NCI-H69 (cell line): Measurements from ENCODE around the gene LHX4.
A peak's percentile ranks its signal among the peaks of the same experiment; 100 is the strongest.

Experiments used
- DNase-seq: peaks from one replicate; lab custom pipeline; 2025; lab: John Stamatoyannopoulos, UW

The LHX4 gene

DNA sequence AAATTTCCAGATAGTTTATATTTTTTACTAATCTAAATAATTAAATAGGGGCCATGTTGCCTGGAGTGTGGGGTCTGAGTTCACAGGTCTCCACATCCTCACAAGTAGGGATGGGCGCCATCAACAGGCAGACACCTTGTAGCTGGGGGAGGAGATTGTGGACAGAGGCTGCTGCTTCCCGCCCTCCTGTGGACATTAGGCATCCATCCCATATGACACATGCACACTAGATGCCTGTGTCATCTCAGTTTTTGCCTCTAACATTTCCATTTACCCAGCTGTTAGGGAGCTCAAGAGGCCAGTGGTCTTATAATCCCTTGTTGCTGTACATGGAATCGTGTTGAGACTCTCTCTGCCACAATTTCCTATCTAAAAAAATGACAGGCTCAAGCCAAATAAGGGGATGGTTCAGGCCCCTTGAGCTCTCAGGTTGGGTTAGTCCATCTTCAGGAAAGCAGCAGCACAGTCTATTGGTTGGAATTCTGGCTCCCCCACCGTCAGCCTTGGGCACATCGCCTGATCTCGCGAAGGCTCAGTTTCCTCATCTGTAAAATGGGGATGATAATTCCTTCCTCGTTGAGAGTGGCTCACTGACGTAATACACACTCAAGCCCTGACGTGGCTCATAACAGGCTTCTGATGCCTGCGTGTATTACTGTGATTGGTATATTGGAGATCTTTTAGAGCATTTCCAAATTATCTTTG, 13.6 kb downstream of the LHX4 start:
- DNase-seq, result peak; percentile 50

GRCh38 chr1:180244840-180245239, 14.8 kb downstream of the LHX4 start:
- DNase-seq, result peak; percentile 55

DNA sequence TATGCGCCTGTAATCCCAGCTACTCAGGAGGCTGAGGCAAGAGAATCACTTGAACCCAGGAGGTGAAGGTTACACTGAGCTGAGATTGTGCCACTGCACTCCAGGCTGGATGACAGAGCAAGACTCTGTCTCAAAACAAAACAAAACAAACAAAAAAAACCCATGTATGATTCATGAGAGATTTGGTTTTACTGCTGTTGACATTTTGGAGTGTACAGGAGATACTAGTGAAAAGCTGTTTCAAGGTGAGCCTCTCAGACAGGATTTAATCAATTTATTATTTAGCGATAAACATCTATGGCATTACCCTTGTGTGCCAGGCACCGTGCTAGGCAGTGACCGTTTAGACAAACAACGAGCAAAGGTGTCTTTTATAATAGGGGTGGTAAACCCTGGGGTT, 16.5 kb downstream of the LHX4 start:
- DNase-seq, result no peak

DNA sequence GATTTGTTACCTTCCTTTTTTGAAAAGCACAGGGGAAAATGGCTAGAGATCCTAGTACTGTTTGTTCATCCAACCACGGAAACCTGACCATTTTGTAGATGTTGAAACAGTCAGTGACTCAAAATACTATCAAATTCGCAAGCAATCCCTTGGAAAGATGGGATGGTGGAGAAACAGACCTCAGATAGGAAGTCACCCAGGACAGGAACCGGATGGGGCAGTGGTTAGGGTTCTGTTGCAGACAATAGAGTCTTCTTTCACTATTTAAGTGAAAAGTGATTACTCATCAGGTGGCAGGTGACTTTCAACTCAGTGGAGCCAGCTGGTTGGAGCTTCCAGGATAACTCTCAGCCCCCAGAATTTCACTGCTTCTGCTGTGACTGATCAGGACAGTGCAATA, 17.0 kb downstream of the LHX4 start:
- DNase-seq, result peak; percentile 33

DNA sequence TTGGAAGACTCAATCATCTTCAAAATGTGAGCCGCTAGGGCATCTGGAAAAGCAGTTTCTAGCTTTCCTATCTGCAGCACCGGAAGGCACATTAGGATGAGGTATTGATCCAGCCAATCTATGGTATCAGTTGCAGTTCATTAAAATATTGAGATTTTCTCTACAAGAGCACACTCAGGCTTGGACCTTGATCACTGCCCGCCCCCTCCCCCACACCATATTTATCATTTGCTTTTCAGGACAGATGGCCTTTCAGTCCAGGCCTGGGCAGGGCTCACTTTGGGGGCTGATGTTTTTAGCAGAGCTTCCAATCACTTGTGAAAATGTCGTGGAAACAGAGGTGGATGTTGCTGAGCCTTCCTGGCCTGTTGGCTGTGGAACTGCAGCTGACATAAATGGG, 17.5 kb downstream of the LHX4 start:
- no peak for DNase-seq

- no peak for DNase-seq
Measured at GRCh38 chr1:180248176-180248575, 18.1 kb downstream of the LHX4 start.

DNA sequence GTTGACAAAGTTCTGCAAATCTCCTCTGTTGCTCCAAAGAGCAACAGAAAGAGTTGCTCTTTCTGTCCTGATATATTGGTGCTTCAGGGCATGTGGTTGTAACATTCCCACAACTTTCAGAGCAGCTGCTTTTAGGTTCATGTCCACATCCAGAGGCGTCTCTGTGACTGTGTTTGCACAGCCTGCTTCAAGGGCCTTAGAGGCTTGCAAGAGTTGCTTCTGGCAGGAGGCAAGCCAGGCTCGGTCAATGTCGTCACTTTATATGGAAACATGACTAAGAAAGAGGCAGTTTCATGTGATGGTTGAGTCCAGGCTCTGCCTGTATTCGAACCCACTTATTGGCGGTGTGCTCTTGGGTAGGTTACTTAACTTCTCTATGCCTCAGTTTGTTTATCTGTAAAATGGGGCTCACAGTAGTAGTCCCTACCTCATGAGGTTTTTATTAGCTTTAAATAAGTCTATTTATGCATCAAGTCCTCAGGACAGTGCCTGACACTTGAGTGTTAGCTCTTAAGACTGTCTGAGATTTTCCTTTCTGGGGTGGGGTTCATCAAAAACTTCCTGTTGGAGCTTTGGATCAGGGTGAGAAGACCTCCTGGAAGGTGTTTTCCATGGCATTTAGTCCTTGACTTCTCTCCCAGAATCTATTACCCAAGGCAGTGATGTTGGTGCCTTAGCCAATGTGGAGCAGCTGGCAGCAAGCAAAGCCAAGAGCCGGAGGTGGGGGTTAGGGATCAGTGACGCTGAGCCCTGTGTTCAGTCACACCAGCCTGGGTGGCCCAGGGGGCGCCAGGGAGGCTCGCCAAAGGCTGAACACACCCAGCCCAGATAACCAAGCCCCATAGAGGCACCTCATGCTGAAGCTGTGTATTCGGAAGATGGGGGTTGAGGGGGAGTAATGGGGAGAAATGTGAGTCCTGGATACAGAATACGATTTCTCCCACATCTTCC, 18.9 kb downstream of the LHX4 start:
- peak; percentile 82 for DNase-seq

- no peak for DNase-seq
Measured at GRCh38 chr1:180249725-180250498, 19.8 kb downstream of the LHX4 start.

DNA sequence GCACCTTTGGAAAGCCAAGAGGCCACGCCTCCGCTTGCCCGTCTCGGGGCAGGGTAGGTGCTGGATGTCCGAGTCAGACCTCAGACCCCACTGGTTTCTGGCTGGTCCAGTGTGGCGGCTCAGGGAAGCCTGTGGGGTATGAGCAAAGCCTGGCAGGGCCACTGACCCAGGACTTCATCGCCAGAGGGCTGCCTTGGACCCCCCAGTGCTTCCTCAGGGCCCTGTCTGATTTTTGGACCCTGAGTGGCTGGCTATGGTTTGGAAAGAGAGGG, 20.4 kb downstream of the LHX4 start:
- DNase-seq, result no peak

DNA sequence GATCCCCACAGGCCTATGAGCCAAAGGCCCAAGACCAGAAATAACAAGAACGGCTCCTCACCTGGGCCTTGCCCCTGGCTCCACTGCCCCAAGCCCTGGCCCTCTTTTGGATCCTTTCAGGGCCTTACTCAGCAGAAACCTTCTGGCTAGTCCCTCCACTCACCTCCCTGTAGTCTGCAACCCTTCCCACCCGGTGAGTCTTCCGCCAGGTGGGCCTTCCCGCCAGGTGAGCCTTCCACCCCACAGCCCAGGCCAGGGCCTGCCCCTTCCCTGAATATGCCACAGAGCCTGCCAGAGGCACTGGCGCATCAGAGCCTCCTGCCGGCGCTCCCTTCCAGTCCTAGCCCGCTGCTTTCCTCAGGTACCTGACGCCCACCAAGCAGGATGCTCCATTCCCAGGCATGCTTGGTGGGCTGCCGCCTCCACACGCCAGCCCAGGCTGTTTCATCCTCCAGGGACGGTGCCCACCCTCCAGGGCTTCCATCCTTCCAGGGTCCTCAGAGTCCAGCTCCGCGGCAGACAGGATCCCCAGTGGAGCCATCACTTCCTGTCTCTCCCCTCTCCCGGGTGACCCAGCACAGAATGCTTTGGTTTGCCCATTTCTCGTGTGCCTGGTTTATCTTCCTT, 20.9 kb downstream of the LHX4 start:
- DNase-seq, result no peak

DNA sequence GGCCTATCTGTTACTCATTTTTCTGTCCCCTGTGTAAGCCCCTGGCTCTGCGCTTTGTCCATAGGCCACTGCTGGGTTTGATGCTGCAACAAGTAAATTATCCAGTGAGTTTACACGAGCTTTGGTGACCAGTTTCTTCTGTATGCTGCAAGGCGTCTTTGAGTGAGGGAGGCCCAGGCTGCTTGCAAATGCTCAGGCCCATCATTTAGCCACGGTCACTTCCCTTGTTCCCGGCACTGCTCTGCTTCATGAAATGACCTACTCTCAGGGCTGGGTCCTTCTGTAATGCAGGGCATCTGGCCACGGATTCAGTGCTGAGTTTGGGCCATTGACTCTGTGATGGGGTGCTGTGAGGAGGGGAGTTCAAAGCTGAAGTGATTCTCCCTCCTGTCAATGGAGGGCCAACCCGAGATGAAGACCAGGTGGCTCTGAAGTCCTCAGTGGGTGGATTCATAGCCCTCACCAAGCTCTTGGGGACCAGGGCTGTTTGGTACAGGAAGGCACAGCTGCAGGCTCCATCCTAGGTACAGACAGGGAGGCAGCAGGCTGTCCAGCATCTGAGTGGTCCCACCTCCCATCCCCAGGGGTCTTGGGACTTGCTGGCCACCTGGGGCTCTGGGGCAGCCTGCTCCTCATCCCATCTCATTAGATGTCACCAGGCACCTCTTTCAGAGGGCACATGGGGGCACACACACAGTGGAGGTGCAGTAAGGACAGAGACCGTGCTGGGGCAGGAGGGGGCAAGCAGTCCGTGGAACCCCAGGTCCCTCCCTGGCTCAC, 21.7 kb downstream of the LHX4 start:
- no peak for DNase-seq

DNA sequence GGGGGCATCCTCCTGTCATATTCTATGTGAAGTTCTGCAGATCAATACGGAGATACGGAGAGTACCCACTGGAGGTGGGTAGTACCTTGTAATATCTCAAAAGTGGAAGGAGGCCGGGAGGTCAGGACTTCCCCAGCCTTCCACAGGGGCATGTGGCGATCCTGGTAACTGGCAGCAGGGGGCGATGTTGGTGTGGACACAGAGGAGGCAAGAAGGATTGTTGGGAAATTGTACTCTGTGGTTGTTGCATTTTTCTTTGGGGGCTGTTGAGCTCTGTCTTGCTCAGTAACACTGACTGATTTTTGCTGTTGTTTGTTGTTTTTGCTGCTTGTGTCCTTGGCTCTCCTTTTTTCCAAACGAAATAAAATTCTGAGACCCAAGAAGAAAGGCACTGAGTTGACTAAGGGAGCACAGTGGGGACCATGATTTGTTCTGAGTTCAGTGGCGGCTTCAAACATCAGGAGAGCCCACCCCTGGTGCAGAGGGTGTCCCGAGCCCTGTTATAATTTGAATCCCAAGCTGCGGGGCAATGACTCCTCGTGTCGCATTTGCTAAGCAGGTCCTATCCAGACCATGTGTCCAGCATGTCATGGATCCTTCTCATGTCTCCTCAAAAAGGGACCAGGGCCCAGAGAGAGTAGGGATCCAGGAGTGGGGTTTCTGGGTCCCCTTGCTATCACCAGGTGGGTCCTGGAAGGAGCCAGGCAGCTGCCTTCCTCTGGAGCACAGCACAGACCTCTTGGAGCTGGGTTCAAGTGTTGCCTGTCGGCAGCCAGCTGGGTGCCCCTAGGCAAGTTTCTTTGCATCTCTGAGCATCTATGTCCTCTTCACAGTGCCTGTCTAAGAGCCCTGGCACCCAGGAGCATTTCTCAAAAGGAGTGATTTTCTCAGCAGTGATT, 22.8 kb downstream of the LHX4 start:
- DNase-seq, result peak; percentile 78

- DNase-seq, result no peak
Measured at GRCh38 chr1:180253585-180254495, 23.8 kb downstream of the LHX4 start.

DNA sequence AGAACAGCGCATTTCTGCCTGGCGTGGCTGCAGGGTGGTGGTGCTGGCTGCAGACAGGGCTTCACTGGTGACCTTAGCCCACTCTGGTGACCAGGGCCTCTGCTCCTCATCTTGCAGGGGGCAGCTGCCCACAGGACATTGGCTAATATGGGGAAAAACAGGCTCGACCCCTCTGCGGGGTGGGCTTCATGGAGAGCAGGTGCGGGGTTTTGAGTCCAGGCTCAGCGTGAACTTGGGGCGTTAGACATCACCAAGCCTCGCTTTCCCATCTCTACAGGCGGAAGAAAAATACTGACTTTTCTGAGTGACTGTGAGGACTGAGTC, 24.4 kb downstream of the LHX4 start:
- no peak for DNase-seq

DNA sequence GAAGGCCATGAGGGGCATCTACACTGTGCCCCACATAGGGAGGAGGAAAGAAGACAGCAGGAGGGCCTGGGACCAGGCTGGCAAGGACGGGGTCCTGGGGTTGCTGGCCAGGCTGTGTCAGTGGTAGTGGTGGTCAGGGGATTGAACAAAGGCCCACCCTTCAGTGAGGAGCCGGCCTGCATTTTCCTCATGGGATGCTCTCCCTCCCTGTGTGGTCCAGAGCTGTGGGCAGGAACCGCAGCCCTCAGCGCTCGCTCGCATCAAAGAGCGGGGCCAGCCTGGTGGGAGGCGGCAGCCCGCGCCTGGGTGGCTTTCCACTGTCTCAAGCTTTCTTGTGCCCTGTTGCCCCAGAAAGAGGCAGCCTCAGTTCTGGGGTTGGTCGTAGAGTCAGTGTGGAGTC, 24.8 kb downstream of the LHX4 start:
- DNase-seq, result no peak

GRCh38 chr1:180255536-180256340, 25.7 kb downstream of the LHX4 start:
- peak; percentile 61 for DNase-seq

- peak; percentile 51 for DNase-seq
Measured at GRCh38 chr1:180256341-180257027, 26.4 kb downstream of the LHX4 start.

DNA sequence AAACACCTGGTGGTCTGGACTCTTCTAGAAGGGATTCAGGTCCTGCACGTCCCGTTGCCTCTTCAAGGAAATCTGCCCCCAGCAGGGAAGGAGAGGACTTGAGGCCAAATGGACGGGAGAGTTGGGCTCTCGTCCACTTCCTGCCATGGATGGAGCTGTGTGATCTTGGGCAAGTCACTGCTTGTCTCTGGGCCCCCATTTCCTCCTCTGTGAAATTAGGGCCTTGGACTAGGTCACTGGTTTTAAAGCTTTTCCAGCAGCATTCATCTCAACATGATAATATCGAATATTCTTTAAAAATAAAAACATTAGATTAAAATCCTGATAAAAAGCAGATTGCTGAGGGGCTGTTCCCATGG, 26.9 kb downstream of the LHX4 start:
- no peak for DNase-seq
